Peyer's patch (tissue), 4 donors: ENCODE data around the gene GNL2. TPM values are rescaled to one million over a fixed set of nuclear protein-coding genes. Genes with fewer than 3 reads are reported as not detected.
A peak's percentile ranks its signal among the peaks of the same experiment; 100 is the strongest.
"Not testable (repeated sequence)": the region's sequence is repeated elsewhere in the genome, so short reads cannot be mapped to it uniquely, and the experiment has no call there.

Source experiments
- DNase-seq, 3 donors: peaks; one replicate each; pipeline ENCODE4 v3.0.0-alpha.2; 2017 to 2019
- H3K27ac ChIP-seq, 4 donors: fragments of 200-600 bp; sonication (generic); one replicate each; pipeline ENCODE4 v1.5.1; 2016 to 2019
- H3K27me3 ChIP-seq, 2 donors: fragments of 200-600 bp; sonication (generic); one replicate each; pipeline ENCODE4 v1.5.1; 2019
- H3K36me3 ChIP-seq, 3 donors: fragments of 200-600 bp; sonication (generic); one replicate each; pipeline ENCODE4 v1.5.1; 2016 to 2019
- H3K4me1 ChIP-seq, 4 donors: fragments of 200-600 bp; sonication (generic); one replicate each; pipeline ENCODE4 v1.5.1; 2016 to 2019
- H3K4me3 ChIP-seq, 4 donors: fragments of 200-600 bp; sonication (generic); 1 replicate in 3 of 4; 2 replicates in 1 of 4; pipeline ENCODE4 v1.5.1; 2016 to 2019; ENCODE audit warnings: mild to moderate bottlenecking in 1 of 4
- H3K9me3 ChIP-seq, 4 donors: fragments of 200-600 bp; sonication (generic); one replicate each; pipeline ENCODE4 v1.5.1; 2016 to 2019; ENCODE audit warnings: mild to moderate bottlenecking in 1 of 4
- CTCF ChIP-seq, 6 experiments: fragments of 450-650 bp in 4 of 6; fragments of 200-600 bp in 2 of 6; sonication (generic) in 1 of 6; IDR thresholded peaks; one replicate each; pipeline ENCODE4 v1.5.1; 2017 to 2019; ENCODE audit warnings: antibody characterized with exemption in 6 of 6, mild to moderate bottlenecking in 3 of 6, moderate library complexity in 1 of 6
- POLR2A ChIP-seq, 2 donors: fragments of 450-650 bp; IDR thresholded peaks; one replicate each; pipeline ENCODE4 v1.5.1; 2017; ENCODE audit warnings: antibody characterized with exemption in 2 of 2, mild to moderate bottlenecking in 2 of 2, moderate library complexity in 2 of 2
- total RNA-seq, 4 donors: library from RNA; depleted of rRNA; stranded (reverse); fragments of >200 nt; gene quantifications; one replicate each; pipeline ENCODE4 v1.1.0, GENCODE V29; 2016

Gene GNL2
- total RNA-seq, 4 donors from 2014 or later = 27.5 to 56.9 (median 49.9) TPM

DNA sequence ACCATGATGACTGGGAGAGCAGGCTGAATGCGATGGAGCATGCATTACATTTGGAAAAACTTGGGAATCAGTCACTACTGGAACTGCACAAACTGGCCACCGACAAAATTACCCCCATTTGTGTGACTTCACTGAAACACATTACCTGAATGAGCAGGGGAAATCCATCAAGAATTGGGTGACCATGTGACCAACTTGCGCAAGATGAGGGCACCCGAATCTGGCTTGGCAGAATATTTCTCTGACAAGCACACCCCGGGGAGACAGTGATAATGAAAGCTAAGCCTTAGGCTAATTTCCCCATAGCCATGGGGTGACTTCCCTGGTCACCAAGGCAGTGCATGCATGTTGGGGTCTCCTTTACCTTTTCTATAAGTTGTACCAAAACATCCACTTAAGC lies 50.7 kb downstream of the GNL2 start:
- no peak for TF ChIP-seq POLR2A (IDR thresholded peaks at IDR 0.05)
- no peak overlapping the region for H3K4me3 ChIP-seq
- H3K27me3 ChIP-seq = no peaks in the 10 kb centered on the region
- no peak overlapping the region for H3K27ac ChIP-seq
- H3K36me3 ChIP-seq = peaks cover 0 to 70% (median 0%) of the 10 kb centered on the region in 3 donors
- no peak for DNase-seq
- no peaks in the 10 kb centered on the region for H3K9me3 ChIP-seq
- H3K4me1 ChIP-seq = no peaks in the 10 kb centered on the region

- Histone ChIP-seq H3K4me3 (no peak overlapping the region), H3K27me3 (no peaks in the 10 kb centered on the region), H3K9me3 (no peaks in the 10 kb centered on the region), H3K36me3 (peaks cover 0 to 73% (median 0%) of the 10 kb centered on the region in 3 donors), H3K4me1 (no peaks in the 10 kb centered on the region), H3K27ac (no peak overlapping the region)
- DNase-seq = no peak
- TF ChIP-seq POLR2A (IDR thresholded peaks at IDR 0.05) = no peak
- no peak for TF ChIP-seq CTCF (IDR thresholded peaks at IDR 0.05)
Observed at GRCh38 chr1:37544530-37544929, 51.2 kb downstream of the GNL2 start.

DNA sequence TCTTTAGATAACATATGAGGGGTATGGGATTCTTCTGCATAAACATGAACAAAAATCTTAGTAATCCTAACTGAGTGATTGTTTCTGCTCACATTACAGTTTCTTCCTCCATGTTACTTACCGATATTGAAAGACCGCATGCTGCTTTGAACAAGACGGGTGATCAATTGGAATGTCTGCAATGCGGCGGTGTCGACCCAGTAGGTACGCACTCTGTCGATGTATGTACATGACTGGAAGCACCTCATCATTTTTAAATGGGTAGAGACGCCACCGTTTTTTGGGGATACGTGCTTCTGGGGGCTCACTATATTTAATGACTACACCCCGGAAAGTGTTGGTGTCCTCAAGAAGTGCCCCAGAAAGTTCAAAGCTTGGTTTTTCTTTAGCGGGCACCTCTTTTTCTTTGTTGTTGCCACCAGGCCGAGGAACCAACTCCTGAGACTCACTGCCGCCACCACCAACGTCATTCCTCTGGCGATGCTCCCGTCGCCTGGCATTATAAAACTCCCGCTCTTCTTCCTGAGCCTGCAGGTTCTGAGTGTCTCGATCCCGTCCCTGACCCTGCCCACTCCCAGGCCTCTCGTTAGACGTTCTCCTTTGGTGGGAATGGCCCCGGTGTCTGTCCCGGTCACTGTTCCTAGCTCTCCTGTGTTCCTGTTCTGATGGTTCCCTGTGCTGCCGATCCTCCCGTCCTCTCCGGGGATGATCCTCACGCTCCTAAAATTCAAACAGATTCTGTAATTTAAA lies 55.5 kb downstream of the GNL2 start:
- DNase-seq = no peak
- no peaks in the 10 kb centered on the region for H3K9me3 ChIP-seq
- TF ChIP-seq POLR2A (IDR thresholded peaks at IDR 0.05) (no peak), CTCF (IDR thresholded peaks at IDR 0.05) (no peak)
- peaks cover 0 to 73% (median 0%) of the 10 kb centered on the region in 3 donors for H3K36me3 ChIP-seq
- H3K27ac ChIP-seq = no peak overlapping the region
- H3K4me3 ChIP-seq = no peak overlapping the region
- no peaks in the 10 kb centered on the region for H3K27me3 ChIP-seq
- no peaks in the 10 kb centered on the region for H3K4me1 ChIP-seq

- H3K27me3 ChIP-seq, H3K27ac ChIP-seq, H3K4me1 ChIP-seq, H3K9me3 ChIP-seq, H3K4me3 ChIP-seq, DNase-seq: not testable (repeated sequence)
- H3K36me3 ChIP-seq = peaks cover 0 to 64% (median 0%) of the 10 kb centered on the region in 3 donors
Observed at GRCh38 chr1:37539154-37539553, 56.6 kb downstream of the GNL2 start.

GRCh38 chr1:37537378-37537777 lies 58.4 kb downstream of the GNL2 start:
- Histone ChIP-seq H3K36me3 (peaks cover 0 to 59% (median 0%) of the 10 kb centered on the region in 3 donors), H3K27ac (no peak overlapping the region), H3K4me1 (no peaks in the 10 kb centered on the region), H3K27me3 (no peaks in the 10 kb centered on the region), H3K4me3 (no peak overlapping the region), H3K9me3 (no peaks in the 10 kb centered on the region)
- TF ChIP-seq CTCF (IDR thresholded peaks at IDR 0.05) = no peak
- TF ChIP-seq POLR2A (IDR thresholded peaks at IDR 0.05) = no peak
- DNase-seq = no peak

DNA sequence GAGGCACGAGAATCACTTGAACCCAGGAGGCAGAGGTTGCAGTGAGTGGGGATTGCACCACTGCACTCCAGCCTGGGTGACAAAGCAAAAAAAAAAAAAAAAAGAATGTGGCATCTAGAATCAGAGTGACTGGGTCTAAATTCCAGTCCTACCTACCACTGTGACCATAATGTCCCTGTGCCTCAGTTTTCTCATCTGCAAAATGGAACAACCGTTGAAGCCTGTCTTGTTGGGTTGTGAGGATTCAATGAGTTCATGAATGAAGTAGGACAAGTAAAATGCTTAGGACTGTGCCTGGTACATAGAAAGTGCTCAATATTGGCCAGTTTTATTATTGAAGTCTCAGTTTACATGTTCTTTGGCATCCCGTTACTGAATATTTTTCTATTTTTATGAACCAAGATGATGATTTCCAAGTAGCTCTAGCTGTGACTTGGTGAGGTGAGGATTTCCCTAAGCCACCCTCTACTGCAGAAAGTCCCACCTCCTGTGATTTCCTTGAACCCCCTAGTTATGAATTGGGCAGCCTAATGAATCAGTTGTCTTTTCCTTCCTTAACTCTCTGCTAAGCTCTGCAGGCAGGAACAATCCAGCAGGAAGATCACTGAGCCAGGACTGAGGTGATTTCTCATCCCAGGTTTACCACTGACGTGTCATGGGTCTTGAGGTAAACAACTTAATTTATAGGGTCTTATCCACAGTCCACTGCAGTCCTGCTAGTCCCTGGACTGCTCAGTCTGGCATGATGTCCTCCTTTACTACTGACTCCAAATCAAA lies 62.2 kb downstream of the GNL2 start:
- Histone ChIP-seq H3K4me1 (no peaks in the 10 kb centered on the region), H3K27ac (peak overlapping the region in 2 of 4 donors; percentile 41 to 75), H3K27me3 (no peaks in the 10 kb centered on the region), H3K36me3 (peaks cover 0 to 31% (median 0%) of the 10 kb centered on the region in 3 donors), H3K4me3 (no peak overlapping the region), H3K9me3 (no peaks in the 10 kb centered on the region)
- TF ChIP-seq CTCF (IDR thresholded peaks at IDR 0.05) (no peak), POLR2A (IDR thresholded peaks at IDR 0.05) (no peak)
- DNase-seq = no peak

GRCh38 chr1:37532418-37533156 lies 63.1 kb downstream of the GNL2 start:
- H3K36me3 ChIP-seq = peaks cover 0 to 24% (median 0%) of the 10 kb centered on the region in 3 donors
- not testable (repeated sequence) for H3K4me1 ChIP-seq, DNase-seq, H3K4me3 ChIP-seq, H3K27me3 ChIP-seq, H3K9me3 ChIP-seq, H3K27ac ChIP-seq

DNA sequence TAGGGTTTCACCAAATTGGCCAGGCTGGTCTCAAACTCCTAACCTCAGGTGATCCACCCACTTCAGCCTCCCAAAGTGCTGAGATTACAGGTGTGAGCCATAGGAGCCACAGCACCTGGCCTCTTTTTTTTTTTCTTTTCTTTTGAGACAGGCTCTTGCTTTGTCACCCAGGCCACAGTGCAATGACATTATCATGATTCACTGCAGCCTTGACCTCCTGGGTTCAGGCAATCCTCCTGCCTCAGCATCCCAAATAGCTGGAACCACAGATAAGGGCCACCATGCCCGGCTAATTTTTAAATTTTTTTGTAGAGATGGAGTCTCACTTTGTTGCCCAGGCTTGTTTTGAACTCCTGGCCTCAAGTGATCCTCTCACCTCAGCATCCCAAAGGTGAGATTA lies 65.8 kb downstream of the GNL2 start:
- H3K36me3 ChIP-seq, H3K4me3 ChIP-seq, H3K4me1 ChIP-seq, DNase-seq, H3K9me3 ChIP-seq, H3K27me3 ChIP-seq, H3K27ac ChIP-seq: not testable (repeated sequence)
